SK-N-SH (cell line): ENCODE results near the gene SLC5A11.
A peak's percentile ranks its signal among the peaks of the same experiment; 100 is the strongest.

ENCODE experiments used
- EP300 ChIP-seq, 2 experiments: IDR thresholded peaks; 2 replicates each; pipeline versions ENCODE4 v1.4.0 to v1.6.1; 2012; ENCODE audit warnings: borderline replicate concordance in 1 of 2, low read depth in 1 of 2, low read length in 1 of 2
- EZH2phosphoT487 ChIP-seq: fragments of 200-600 bp; sonication (generic); IDR thresholded peaks from 2 replicates; pipeline ENCODE4 v1.6.1; 2017; ENCODE audit warnings: low read depth, mixed run types, mild to moderate bottlenecking, antibody characterized with exemption, moderate library complexity, borderline replicate concordance
- USF1 ChIP-seq: IDR thresholded peaks from 2 replicates; pipeline ENCODE4 v1.4.0; 2012; ENCODE audit warnings: low read depth, borderline replicate concordance

DNA sequence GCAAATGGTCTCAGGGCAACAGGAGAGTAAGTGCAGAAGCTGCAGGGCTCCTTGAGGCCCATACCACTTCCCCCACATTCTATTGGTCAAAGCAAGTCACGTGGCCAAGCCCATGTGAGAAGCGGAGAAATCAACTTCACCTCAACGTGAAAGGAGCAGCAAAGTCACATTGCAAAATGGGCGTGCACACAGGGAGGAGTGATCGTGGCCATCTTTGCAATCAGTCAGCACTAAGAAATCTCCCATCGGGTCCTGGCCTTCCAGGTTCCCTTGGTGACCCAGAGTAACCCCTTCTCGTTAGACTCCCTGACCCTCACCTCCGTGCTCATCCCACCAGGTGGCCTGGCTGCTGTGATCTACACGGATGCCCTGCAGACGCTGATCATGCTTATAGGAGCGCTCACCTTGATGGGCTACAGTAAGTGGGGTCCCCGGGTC is 38.0 kb downstream of the SLC5A11 start:
- TF ChIP-seq EP300 (IDR thresholded peaks at IDR 0.05; ENCODE audit: borderline replicate concordance in 1 of 2, low read depth in 1 of 2, low read length in 1 of 2) (no peak), EZH2phosphoT487 (no peak), USF1 (peak; percentile 38; the same call in 1 of the 2 replicates)
